ENCODE measurements around the gene SLC4A11. TPM values are rescaled to one million over a fixed set of nuclear protein-coding genes. Genes with fewer than 3 reads are reported as not detected.

Gene SLC4A11
- total RNA-seq (1 to 10 TPM; 1.3 to 2.1 TPM), polyA plus RNA-seq (not detected), total RNA-seq (0 to 3.4 (median 1.7) reads per million in 6 experiments)

DNA sequence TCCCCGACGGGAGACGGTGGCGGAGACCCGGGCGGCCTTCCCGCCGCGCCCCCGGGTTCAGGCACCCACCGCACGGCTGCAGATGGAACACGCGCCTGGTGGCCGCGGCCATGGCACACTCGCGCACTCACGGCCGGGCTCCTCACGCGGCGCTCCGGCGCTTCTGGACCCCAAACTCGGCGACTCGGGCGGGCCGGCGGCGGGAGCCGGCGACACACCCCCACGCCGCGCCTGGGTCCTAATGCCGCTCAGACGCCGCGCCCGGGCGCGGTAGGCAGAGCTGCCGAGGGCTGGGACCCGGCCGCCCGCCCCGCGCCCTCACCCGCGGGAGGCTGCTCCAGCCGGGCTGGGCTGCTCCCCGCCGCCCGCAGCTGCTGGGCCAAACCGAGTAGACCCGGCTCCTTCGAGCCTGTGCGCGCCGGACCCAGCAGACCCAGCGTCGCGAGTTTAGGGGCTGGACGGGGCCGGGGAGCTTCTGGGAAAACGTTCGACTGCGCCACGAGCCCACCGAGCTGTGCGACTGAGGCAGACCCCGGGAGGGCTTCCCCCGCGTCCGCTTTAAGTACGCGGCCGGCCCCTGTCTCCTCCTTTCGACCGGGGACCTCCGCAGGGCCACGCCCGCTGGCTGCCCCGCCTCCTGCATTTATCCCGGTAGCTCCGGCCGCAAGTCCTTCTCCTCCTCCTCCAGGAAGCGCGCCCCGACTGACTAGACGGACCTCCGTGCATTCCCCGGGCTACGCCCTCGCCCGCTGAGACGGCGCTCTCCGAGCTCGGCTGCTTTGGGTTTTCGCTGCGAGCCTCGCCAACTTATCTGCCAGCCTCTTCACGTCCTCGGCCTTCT lies at the start of gene SLC4A11:
SLC4A11 (minus strand) TSS at position 165 of the 841 bp plus-strand sequence; CDS start at position 112, 53 bp downstream.
- H3K27ac Mint-ChIP-seq = peak within 1 kb of the TSS in 2 of 10 donors; percentile 66 to 70

DNA sequence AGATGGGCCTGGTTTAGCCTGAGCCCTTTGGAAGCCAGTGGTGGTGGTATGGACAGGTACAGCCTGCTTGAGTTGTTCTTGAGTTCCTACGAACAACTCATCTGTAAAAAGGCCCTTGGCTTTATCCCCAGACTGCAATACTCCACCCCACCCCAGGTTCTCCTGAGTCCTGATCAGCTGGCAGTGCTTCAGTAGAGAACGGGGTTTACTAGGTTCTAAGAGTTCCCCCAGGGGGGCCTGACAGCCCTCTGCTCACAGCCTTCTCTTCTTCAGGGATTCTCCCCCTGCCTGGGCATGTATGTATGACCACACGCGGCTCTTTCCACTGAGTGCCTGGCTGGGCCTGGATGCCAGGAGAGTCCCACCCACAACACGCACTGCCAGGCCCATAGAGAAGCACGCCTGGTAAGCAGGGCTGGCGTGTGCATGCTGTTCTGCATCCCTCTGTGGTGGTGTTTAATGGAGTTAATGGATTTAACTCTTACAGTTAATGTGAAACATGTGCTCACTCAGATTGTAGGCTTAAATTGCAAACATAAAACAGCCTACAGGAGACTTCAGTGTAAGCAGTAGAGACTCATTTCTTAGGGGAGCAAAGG lies 44.3 kb upstream of the SLC4A11 start:
- Mint-ChIP-seq H3K27ac (no peak overlapping the region), H3K4me3 (no peak overlapping the region)
- POLR2A ChIA-PET = no interaction called here

More for the DNA sequence above, at the start of gene SLC4A11:
- peak within 1 kb of the TSS; percentile 79 to 95 (median 90) for H3K4me3 Mint-ChIP-seq
- peak in 4 of 10 donors; percentile 14 to 60 (median 30) for DNase-seq
- H3K36me3 Mint-ChIP-seq = no peaks in the 10 kb centered on the region
- H3K4me1 Mint-ChIP-seq = peaks cover 4 to 16% (median 14%) of the 10 kb centered on the region in 4 donors
- no peaks in the 10 kb centered on the region for H3K9me3 Mint-ChIP-seq
- POLR2A ChIA-PET = interaction anchor here (0.8 to 2.3 kb wide), 5 partner anchors 9 to 80 kb away, joined by 3 to 18 read pairs (median 4); partner anchors contain the start of genes FASTKD5 and UBOX5
- peak; percentile 68 to 70 for ATAC-seq
- H3K27me3 Mint-ChIP-seq = peaks cover 17 to 60% (median 36%) of the 10 kb centered on the region in 5 donors

DNA sequence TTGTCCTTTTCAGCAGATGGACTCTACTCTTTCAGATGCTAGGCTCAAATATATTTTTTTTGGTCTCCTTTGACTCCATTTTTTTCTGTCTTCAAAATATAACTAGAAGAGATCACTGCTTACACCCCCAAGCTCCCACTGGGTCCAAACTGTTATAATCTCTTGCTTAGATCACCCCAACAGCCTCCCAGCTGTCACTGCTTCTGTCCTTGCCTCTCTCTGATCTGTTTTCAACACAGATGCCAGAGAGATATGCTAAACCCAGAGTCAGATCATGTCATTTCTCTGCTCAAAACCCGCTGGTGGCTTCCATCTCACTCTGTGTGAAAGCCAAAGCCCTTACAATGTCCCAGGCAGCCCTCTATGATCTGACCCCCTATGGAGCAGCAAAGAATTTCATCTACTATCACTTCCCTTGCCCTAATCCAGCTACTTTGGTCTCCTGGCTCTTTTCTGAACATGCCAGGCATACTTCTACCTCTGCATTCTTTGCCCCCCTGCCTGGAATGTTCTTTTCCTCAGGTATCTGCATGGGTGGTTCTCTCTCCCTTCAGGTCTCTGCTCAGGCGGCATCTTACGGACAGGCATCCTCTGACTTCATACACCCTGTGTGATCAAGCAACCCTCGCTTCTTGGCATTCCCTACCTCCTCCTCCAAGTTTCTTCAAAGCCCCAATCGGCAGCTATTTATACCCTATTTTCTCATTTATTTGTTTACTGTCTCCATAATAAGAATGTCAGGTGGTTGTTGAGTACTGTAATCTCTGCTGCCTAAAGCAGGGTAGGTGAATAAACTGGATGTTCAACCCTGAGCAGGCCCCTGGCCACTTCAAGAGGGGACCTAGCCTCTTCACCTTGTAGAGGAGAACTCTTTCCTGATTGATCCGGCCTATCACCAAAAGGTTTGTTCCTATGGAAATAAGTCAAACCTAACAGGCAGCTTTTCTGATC lies 43.6 kb upstream of the SLC4A11 start:
- Mint-ChIP-seq H3K4me1 (no peaks in the 10 kb centered on the region), H3K27ac (peak overlapping the region in 3 of 10 donors; percentile 59 to 70 (median 70)), H3K9me3 (no peaks in the 10 kb centered on the region), H3K4me3 (no peak overlapping the region), H3K36me3 (peaks cover 5 to 29% (median 23%) of the 10 kb centered on the region in 3 donors), H3K27me3 (no peaks in the 10 kb centered on the region)
- POLR2A ChIA-PET = no interaction called here
- ATAC-seq (no peak), DNase-seq (no peak)

More for the DNA sequence above, 44.3 kb upstream of the SLC4A11 start:
- ATAC-seq (no peak), DNase-seq (no peak)
- Mint-ChIP-seq H3K4me1 (no peaks in the 10 kb centered on the region), H3K36me3 (peaks cover 5 to 26% (median 18%) of the 10 kb centered on the region in 3 donors), H3K27me3 (no peaks in the 10 kb centered on the region), H3K9me3 (no peaks in the 10 kb centered on the region)

DNA sequence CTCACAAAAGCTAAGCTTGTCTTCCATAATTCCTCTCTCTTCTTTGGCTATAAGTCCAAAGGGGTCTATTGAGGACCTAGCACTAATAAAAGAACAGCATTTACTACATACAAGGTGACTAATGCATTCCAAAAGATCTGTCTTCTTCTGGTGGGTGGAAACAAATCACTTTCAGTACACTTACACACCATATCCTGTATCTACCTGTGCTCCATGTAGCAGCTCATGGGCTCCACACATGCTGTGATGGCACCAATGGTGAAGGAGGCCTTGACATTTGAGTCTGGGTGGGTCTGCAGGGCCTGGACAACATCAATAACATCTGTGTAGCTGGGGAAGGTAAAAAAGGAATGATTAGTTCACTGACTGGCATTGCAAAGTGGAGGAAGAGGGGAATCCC lies 42.4 kb upstream of the SLC4A11 start:
- Mint-ChIP-seq H3K36me3 (peaks cover 5 to 25% (median 21%) of the 10 kb centered on the region in 3 donors), H3K9me3 (no peaks in the 10 kb centered on the region), H3K27me3 (no peaks in the 10 kb centered on the region), H3K4me3 (no peak overlapping the region), H3K27ac (no peak overlapping the region), H3K4me1 (no peaks in the 10 kb centered on the region)
- DNase-seq (no peak), ATAC-seq (no peak)
- POLR2A ChIA-PET = no interaction called here

DNA sequence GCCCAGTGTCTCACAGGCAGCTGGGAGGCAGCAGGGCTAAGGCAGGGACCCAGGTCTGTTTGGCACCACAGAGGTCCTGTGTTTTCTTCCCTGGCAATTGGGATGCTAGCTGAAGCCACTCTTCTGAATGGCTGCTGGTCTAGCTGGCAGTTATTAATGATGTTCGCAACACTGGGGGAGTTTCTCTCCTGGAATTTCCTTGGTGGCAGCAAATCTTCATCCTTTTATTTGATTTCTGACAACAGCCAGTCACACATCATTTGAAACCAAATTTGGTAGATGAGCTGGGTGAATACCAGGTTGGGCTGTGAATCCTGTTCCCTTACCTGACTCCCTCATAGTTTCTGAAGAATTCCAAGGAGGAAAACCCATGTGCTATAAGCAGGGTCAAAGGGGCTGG lies 40.8 kb upstream of the SLC4A11 start:
- Mint-ChIP-seq H3K4me3 (no peak overlapping the region), H3K27me3 (no peaks in the 10 kb centered on the region), H3K4me1 (no peaks in the 10 kb centered on the region), H3K27ac (no peak overlapping the region), H3K9me3 (no peaks in the 10 kb centered on the region), H3K36me3 (peaks cover 5 to 25% (median 21%) of the 10 kb centered on the region in 3 donors)
- no peak for ATAC-seq
- POLR2A ChIA-PET = no interaction called here
- DNase-seq = no peak

DNA sequence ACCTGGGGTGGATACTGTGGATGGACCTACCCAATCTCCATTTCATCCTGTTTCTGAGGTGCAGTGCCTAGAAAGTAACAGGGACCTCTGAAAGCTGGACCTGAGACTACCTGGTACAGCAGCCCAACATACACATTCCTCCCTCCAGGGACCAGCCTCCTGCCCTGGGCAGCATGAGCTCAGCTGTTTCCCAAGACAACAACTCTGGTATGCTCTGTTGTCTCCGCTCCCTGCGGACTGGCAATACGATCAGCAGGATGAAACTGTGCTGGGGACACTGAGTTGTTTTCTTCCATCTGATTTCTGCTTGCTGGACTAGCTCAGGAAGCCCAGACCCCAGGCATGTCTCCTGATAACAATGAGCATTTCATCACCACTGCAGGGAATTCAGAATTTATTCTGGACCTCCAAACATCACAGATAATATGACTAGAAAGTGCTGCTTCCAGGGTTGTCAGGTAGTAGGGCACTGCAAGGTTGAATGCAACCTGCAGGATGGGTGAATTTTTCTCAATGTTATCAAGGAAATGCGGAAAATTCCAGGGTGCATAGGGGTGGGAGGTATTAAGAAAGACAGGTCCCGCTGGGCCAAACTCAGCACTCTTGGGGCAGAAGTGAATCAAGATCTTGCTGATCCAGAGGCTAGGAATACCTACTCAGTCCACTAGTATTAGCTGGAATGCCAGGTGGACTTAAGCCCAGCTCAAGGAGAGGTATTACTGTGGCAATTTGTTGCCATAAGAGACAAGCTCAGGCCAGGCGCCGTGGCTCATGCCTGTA lies 38.9 kb upstream of the SLC4A11 start:
- POLR2A ChIA-PET = no interaction called here
- no peaks in the 10 kb centered on the region for H3K4me1 Mint-ChIP-seq
- DNase-seq (no peak), ATAC-seq (no peak)
- no peaks in the 10 kb centered on the region for H3K27me3 Mint-ChIP-seq
- H3K4me3 Mint-ChIP-seq = no peak overlapping the region
- peaks cover 5 to 28% (median 21%) of the 10 kb centered on the region in 3 donors for H3K36me3 Mint-ChIP-seq
- H3K9me3 Mint-ChIP-seq = no peaks in the 10 kb centered on the region
- peak overlapping the region in 1 of 10 donors; percentile 67 for H3K27ac Mint-ChIP-seq

DNA sequence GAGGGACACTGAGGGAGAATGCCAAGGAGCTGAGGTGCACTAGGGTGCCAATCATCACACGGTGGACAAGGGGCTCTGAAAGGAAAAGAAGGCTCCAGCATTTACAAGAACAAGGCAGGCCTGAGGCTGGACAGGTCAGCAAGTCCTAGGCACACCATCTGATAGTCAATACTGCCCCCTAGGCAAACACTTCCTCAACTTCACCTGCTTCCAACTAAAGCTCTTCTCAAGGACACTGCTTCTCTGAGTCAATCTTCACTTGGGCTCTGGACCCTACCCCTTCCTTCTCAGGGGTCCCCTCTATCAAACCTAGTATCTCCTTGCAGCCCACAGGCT lies 37.7 kb upstream of the SLC4A11 start:
- no peaks in the 10 kb centered on the region for H3K27me3 Mint-ChIP-seq
- H3K27ac Mint-ChIP-seq = peak overlapping the region in 2 of 10 donors; percentile 13 to 28
- no peak for ATAC-seq
- POLR2A ChIA-PET = no interaction called here
- H3K9me3 Mint-ChIP-seq = no peaks in the 10 kb centered on the region
- peaks cover 5 to 27% (median 20%) of the 10 kb centered on the region in 3 donors for H3K36me3 Mint-ChIP-seq
- no peak for DNase-seq
- no peaks in the 10 kb centered on the region for H3K4me1 Mint-ChIP-seq
- H3K4me3 Mint-ChIP-seq = no peak overlapping the region

DNA sequence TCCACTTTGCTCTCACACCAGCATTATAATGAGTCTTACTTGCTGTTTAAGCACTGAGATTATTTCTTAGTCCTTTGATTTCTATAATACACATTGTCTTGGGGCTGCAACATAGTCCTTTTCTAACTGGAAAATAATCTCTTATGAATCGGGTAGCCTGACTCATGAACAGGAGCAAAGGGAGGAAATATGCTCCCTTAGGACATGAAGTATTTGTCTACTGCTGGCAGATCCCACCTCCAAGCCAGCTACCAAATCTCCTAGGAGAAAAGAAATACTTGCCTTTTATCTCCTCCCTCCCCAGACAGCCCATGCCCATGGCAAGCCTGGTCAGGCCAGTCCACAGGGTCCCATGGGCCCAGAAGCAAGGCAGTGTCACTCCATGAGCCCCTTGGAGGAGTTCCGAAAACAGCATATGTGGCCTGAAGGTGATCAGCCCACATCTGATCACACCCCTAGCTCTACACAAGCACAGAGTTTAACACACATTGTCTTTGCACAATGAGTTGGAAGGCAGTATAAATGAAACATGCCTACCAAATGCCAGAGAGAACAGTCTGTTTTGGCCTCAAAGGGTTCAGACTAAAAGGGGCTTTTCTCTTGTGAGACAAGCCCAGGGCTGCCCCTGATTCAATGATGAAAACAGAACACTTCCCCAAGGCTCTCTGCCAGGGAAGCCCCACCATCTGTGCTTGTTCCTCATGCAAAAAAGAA lies 37.1 kb upstream of the SLC4A11 start:
- Mint-ChIP-seq H3K9me3 (no peaks in the 10 kb centered on the region), H3K27me3 (no peaks in the 10 kb centered on the region), H3K4me1 (no peaks in the 10 kb centered on the region), H3K27ac (peak overlapping the region in 1 of 10 donors; percentile 28), H3K4me3 (no peak overlapping the region), H3K36me3 (peaks cover 5 to 21% (median 20%) of the 10 kb centered on the region in 3 donors)
- no peak for ATAC-seq
- POLR2A ChIA-PET = no interaction called here
- no peak for DNase-seq

DNA sequence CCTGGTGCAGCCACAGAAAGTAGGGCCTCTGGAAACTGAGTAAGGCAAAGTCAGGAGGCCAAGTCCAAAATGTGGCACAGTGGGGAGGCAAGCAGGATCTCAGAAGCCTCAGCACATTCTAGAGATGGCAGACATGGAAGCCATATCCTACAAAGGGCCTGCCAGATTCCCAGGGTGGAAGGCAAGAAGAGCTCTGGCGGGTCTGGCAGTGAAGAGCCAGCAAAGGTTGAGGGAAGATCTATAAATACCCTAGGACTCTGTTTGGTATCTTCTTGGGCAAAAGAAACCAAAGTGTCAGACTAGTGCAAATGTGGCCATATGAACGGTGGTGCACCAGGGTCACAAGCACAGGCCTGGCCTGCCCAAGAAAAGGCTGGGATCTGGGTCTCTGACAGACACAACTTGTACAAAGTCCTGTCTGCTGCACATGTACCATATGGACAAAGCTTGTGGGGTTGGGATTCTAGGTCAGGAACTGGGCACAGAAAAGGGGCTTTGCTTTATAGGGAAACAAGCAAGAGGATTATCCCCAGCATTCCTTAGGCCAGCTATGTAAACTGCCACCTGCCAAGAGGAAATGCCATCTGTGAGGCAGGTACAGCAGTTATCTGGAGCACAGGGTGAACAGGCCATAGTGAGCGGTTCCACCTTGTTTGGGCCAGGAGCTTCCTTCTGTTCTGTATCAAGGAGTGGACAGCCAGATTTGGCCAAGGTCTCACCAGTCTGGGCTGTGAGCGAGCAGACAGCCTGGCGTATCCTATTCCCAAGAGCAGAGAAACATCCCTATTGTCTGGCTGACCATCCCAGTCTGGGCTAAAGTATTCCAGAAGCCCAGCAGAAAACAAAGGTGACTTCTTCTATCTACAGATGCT lies 36.3 kb upstream of the SLC4A11 start:
- DNase-seq (no peak), ATAC-seq (no peak)
- H3K4me3 Mint-ChIP-seq = no peak overlapping the region
- H3K27ac Mint-ChIP-seq = peak overlapping the region in 1 of 10 donors; percentile 35
- H3K36me3 Mint-ChIP-seq = peaks cover 5 to 21% (median 20%) of the 10 kb centered on the region in 3 donors
- H3K27me3 Mint-ChIP-seq = no peaks in the 10 kb centered on the region
- no peaks in the 10 kb centered on the region for H3K4me1 Mint-ChIP-seq
- no peaks in the 10 kb centered on the region for H3K9me3 Mint-ChIP-seq
- POLR2A ChIA-PET = no interaction called here

DNA sequence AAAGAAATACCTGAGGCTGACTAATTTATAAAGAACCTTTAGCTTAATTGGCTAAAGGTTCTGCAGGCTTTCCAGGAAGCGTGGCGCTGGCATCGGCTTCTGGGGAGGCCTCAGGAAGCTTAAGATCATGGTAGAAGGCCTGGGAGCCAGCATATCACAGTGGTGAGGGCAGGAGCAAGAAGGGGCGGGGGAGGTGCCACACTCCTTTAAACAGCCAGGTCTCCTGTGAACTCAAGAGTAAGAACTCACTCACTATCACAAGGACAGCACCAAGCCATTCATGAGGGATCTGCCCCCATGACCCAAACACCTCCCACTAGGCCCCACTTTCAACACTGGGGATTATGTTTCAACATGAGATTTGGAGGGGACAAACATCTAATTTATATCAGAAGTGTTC lies 34.4 kb upstream of the SLC4A11 start:
- Mint-ChIP-seq H3K4me1 (no peaks in the 10 kb centered on the region), H3K36me3 (peaks cover 0 to 14% (median 12%) of the 10 kb centered on the region in 3 donors), H3K27me3 (no peaks in the 10 kb centered on the region), H3K27ac (no peak overlapping the region), H3K4me3 (no peak overlapping the region), H3K9me3 (no peaks in the 10 kb centered on the region)
- no peak for DNase-seq
- no peak for ATAC-seq
- POLR2A ChIA-PET = no interaction called here

DNA sequence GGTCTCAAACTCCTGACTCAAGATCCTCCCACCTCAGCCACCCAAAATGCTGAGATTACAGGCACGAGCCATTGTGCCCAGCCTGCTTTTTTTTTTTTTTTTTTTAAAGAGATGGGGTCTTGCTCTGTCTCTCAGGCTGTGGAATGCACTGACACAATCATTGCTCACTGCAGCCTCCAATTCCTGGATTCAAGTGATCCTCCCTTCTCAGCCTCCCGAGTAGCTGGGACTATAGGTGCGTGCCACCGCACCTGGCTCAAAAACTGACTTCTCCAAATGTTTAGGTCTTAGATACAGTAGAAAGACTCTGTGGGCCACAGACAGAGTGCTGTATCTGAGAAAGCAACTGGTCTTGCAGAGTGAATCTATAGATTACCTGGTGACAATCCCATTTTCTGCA lies 31.1 kb upstream of the SLC4A11 start:
- Mint-ChIP-seq H3K4me3 (no peak overlapping the region), H3K4me1 (no peaks in the 10 kb centered on the region), H3K27ac (no peak overlapping the region), H3K36me3 (peaks cover 0 to 15% (median 8%) of the 10 kb centered on the region in 3 donors), H3K27me3 (no peaks in the 10 kb centered on the region), H3K9me3 (no peaks in the 10 kb centered on the region)
- POLR2A ChIA-PET = no interaction called here
- ATAC-seq (no peak), DNase-seq (no peak)

All from naive thymus-derived CD8-positive, alpha-beta T cell (primary cell).